Tibial artery (tissue), 4 donors: ENCODE data around the gene OTOF.

ENCODE experiments used
- DNase-seq, 2 donors: peaks; one replicate each; pipeline ENCODE4 v3.0.0-alpha.2; 2019
- H3K27ac ChIP-seq, 2 donors: fragments of 200-600 bp; sonication (generic) in 1 of 2; 1 replicate in 1 of 2; 2 replicates in 1 of 2; pipeline ENCODE4 v1.5.1; 2018 to 2019; ENCODE audit warnings: mild to moderate bottlenecking in 1 of 2
- H3K27me3 ChIP-seq, 2 donors: fragments of 200-600 bp; sonication (generic) in 1 of 2; one replicate each; pipeline versions ENCODE4 v1.5.1 to v1.6.0; 2016 to 2019
- H3K36me3 ChIP-seq, 3 donors: fragments of 200-600 bp; sonication (generic) in 2 of 3; one replicate each; pipeline ENCODE4 v1.5.1; 2016 to 2019; ENCODE audit warnings: mild to moderate bottlenecking in 2 of 3
- H3K4me1 ChIP-seq, 4 donors: fragments of 200-600 bp; sonication (generic) in 2 of 4; 1 replicate in 3 of 4; 2 replicates in 1 of 4; pipeline ENCODE4 v1.5.1; 2016 to 2019
- H3K4me3 ChIP-seq, 2 donors: fragments of 200-600 bp; sonication (generic) in 1 of 2; 1 replicate in 1 of 2; 2 replicates in 1 of 2; pipeline ENCODE4 v1.5.1; 2018 to 2019; ENCODE audit warnings: mild to moderate bottlenecking in 2 of 2
- H3K9me3 ChIP-seq, 3 donors: fragments of 200-600 bp; sonication (generic) in 1 of 3; one replicate each; pipeline ENCODE4 v1.5.1; 2016 to 2019
- intact Hi-C: fragments of 100-400 bp; cut with DNase I; formaldehyde crosslinking; loops from one replicate; pipeline ENCODE4 v1.15.0; 2023; ENCODE audit warnings: low total_unique reads
- TF ChIP-seq, protein P1 (sequence below), 2 experiments: fragments of 200-600 bp in 1 of 2; fragments of 450-650 bp in 1 of 2; IDR thresholded peaks; one replicate each; pipeline ENCODE4 v1.5.1; 2017 to 2019; ENCODE audit warnings: antibody characterized with exemption in 2 of 2, mild to moderate bottlenecking in 1 of 2, moderate library complexity in 1 of 2

The OTOF gene

GRCh38 chr2:26422947-26423629, 54.8 kb downstream of the OTOF start:
- no peaks in the 10 kb centered on the region for H3K4me1 ChIP-seq
- H3K4me3 ChIP-seq, result no peak overlapping the region
- H3K36me3 ChIP-seq, result no peaks in the 10 kb centered on the region
- no peaks in the 10 kb centered on the region for H3K9me3 ChIP-seq
- DNase-seq, result no peak
- H3K27me3 ChIP-seq, result peaks cover 0 to 3% of the 10 kb centered on the region in 2 donors
- TF ChIP-seq, protein P1, sequence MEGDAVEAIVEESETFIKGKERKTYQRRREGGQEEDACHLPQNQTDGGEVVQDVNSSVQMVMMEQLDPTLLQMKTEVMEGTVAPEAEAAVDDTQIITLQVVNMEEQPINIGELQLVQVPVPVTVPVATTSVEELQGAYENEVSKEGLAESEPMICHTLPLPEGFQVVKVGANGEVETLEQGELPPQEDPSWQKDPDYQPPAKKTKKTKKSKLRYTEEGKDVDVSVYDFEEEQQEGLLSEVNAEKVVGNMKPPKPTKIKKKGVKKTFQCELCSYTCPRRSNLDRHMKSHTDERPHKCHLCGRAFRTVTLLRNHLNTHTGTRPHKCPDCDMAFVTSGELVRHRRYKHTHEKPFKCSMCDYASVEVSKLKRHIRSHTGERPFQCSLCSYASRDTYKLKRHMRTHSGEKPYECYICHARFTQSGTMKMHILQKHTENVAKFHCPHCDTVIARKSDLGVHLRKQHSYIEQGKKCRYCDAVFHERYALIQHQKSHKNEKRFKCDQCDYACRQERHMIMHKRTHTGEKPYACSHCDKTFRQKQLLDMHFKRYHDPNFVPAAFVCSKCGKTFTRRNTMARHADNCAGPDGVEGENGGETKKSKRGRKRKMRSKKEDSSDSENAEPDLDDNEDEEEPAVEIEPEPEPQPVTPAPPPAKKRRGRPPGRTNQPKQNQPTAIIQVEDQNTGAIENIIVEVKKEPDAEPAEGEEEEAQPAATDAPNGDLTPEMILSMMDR (IDR thresholded peaks at IDR 0.05), result no peak
- intact Hi-C loops, result no loop called here
- no peak overlapping the region for H3K27ac ChIP-seq

DNA sequence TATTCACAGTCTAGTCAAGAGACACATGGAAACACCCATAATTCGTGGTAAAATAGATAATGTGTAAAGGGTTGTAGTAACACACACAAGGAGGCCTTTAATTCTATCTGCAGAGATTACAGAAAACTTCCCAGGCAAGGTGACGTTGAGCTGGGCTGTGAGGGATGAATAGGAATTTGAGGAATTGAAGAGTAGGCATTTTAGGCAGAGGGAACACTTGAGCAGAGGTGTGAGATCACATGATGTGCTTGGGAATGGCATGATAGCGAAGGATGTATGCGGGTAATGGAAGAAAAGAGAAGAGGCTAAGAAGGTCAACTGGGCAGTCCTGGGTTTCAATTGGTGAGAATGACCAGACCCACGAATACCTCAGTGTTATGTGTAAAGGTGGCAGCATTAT, 56.0 kb downstream of the OTOF start:
- no peak for DNase-seq
- H3K27me3 ChIP-seq, result peaks cover 0 to 3% of the 10 kb centered on the region in 2 donors
- H3K4me1 ChIP-seq, result no peaks in the 10 kb centered on the region
- no peaks in the 10 kb centered on the region for H3K36me3 ChIP-seq
- TF ChIP-seq, protein P1 (IDR thresholded peaks at IDR 0.05), result no peak
- no peak overlapping the region for H3K27ac ChIP-seq
- H3K9me3 ChIP-seq, result no peaks in the 10 kb centered on the region
- H3K4me3 ChIP-seq, result no peak overlapping the region
- intact Hi-C loops, result no loop called here

DNA sequence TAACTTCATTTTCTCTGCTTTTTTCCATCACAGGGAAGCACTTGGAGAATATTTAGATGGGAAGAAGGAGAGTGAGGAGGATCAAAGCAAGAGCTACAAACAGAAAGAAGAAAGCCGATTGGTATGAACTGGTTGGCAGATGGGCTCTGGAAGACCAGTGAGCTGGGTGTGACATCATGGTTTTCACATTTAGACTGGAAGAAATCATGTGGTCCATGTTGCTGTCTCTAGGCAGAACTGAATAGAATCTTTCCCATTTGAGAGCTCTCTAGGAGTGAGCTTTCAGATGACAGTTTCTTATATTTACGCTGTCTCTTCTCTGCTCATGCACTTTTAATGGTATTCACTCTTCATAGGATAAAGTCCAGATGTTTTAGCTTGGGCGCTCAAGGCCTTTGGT, 63.6 kb downstream of the OTOF start:
- intact Hi-C loops, result no loop called here

GRCh38 chr2:26412091-26412673, 65.7 kb downstream of the OTOF start:
- no peaks in the 10 kb centered on the region for H3K4me1 ChIP-seq
- H3K4me3 ChIP-seq, result no peak overlapping the region
- TF ChIP-seq, protein P1 (IDR thresholded peaks at IDR 0.05), result no peak
- no peak for DNase-seq
- peaks cover 0 to 16% of the 10 kb centered on the region in 2 donors for H3K27me3 ChIP-seq
- intact Hi-C loops, result no loop called here
- H3K27ac ChIP-seq, result no peak overlapping the region
- no peaks in the 10 kb centered on the region for H3K36me3 ChIP-seq
- no peaks in the 10 kb centered on the region for H3K9me3 ChIP-seq

More for the DNA sequence above, 63.6 kb downstream of the OTOF start:
- TF ChIP-seq, protein P1 (IDR thresholded peaks at IDR 0.05), result no peak
- Histone ChIP-seq H3K4me1 (no peaks in the 10 kb centered on the region), H3K36me3 (no peaks in the 10 kb centered on the region), H3K27me3 (peaks cover 0 to 3% of the 10 kb centered on the region in 2 donors), H3K4me3 (no peak overlapping the region), H3K9me3 (no peaks in the 10 kb centered on the region), H3K27ac (no peak overlapping the region)
- DNase-seq, result no peak

- Histone ChIP-seq H3K4me1 (no peaks in the 10 kb centered on the region), H3K27ac (no peak overlapping the region), H3K27me3 (peaks cover 0 to 16% of the 10 kb centered on the region in 2 donors), H3K9me3 (no peaks in the 10 kb centered on the region), H3K36me3 (no peaks in the 10 kb centered on the region), H3K4me3 (no peak overlapping the region)
- intact Hi-C loops, result no loop called here
- TF ChIP-seq, protein P1 (IDR thresholded peaks at IDR 0.05), result no peak
- no peak for DNase-seq
These were observed 66.5 kb downstream of the OTOF start for GRCh38 chr2:26411419-26411818.
